Lower leg skin (tissue), 3 donors: ENCODE measurements around the gene LRAT.

Experiments
- CTCF ChIP-seq, 3 donors: fragments of 450-650 bp; IDR thresholded peaks; one replicate each; pipeline ENCODE4 v1.5.1; 2016; ENCODE audit warnings: antibody characterized with exemption in 3 of 3, mild to moderate bottlenecking in 3 of 3, moderate library complexity in 2 of 3
- POLR2A ChIP-seq, 2 donors: fragments of 450-650 bp; IDR thresholded peaks; one replicate each; pipeline ENCODE4 v1.6.1; 2016 to 2017; ENCODE audit warnings: antibody characterized with exemption in 2 of 2, mild to moderate bottlenecking in 1 of 2, moderate library complexity in 1 of 2

- TF ChIP-seq CTCF (IDR thresholded peaks at IDR 0.05) (no peak), POLR2A (IDR thresholded peaks at IDR 0.05) (no peak)
These were observed 38.1 kb downstream of the LRAT start for GRCh38 chr4:154781983-154782293.
